Panc1 (cell line): ENCODE data around the gene TOLLIP. TPM values are rescaled to one million over a fixed set of nuclear protein-coding genes. Genes with fewer than 3 reads are reported as not detected.
A peak's percentile ranks its signal among the peaks of the same experiment; 100 is the strongest.

ENCODE experiments used
- ATAC-seq: fragments of 200-7000 bp; cut with Tn5 transposase; 2 replicates; pipeline ENCODE4 v1.9.1; 2020; ENCODE audit warnings: mild to moderate bottlenecking, moderate library complexity
- BruUV-seq: library from RNA; stranded (reverse); fragments of 400-500 nt; replicated peaks from 2 replicates; lab custom pipeline; 2021; lab: Mats Ljungman, UMichigan
- CTCF ChIA-PET: fragments of 300-600 bp; sonication (Branson Sonifier 250); formaldehyde crosslinking; loops from one replicate; lab custom pipeline; 2022; ENCODE audit warnings: antibody characterized with exemption; lab: Charles Lee
- POLR2A ChIA-PET: fragments of 300-600 bp; sonication (Branson Sonifier 250); formaldehyde crosslinking; loops from one replicate; lab custom pipeline; 2022; ENCODE audit warnings: antibody characterized with exemption; lab: Charles Lee
- DNase-seq: peaks from one replicate; pipeline ENCODE4 v3.0.0-alpha.2; 2010; ENCODE audit warnings: low read depth, low spot score
- H3K27ac ChIP-seq: 2 replicates; pipeline ENCODE4 v1.5.1; 2011; ENCODE audit warnings: mild to moderate bottlenecking, low read length, inconsistent platforms
- H3K27me3 ChIP-seq: fragments of 200-500 bp; sonication (Bioruptor generic); 2 replicates; pipeline ENCODE4 v1.6.0; 2014; ENCODE audit warnings: low read length, inconsistent platforms; ENCODE audit not compliant: control insufficient read depth, insufficient read depth
- H3K36me3 ChIP-seq: fragments of 200-500 bp; sonication (Bioruptor generic); 2 replicates; pipeline ENCODE4 v1.5.1; 2014; ENCODE audit warnings: inconsistent platforms, mild to moderate bottlenecking, low read length, moderate library complexity; ENCODE audit not compliant: control insufficient read depth, insufficient read depth
- H3K4me1 ChIP-seq: 2 replicates; pipeline ENCODE4 v1.5.1; 2011; ENCODE audit warnings: inconsistent platforms, mild to moderate bottlenecking, low read length, moderate library complexity; ENCODE audit not compliant: control insufficient read depth, insufficient read depth
- H3K4me3 ChIP-seq, 2 experiments: 2 replicates each; pipeline ENCODE4 v1.5.1; 2011 to 2012; ENCODE audit warnings: low read depth in 2 of 2, low read length in 2 of 2, mild to moderate bottlenecking in 2 of 2, inconsistent platforms in 1 of 2, moderate library complexity in 1 of 2
- H3K9me3 ChIP-seq: fragments of 200-500 bp; sonication (Bioruptor generic); 2 replicates; pipeline ENCODE4 v1.5.1; 2014; ENCODE audit warnings: low read depth, mild to moderate bottlenecking, inconsistent platforms, low read length, moderate library complexity; ENCODE audit not compliant: control insufficient read depth, insufficient read depth
- CTCF ChIP-seq: fragments of 450-650 bp; IDR thresholded peaks from 2 replicates; pipeline ENCODE4 v1.5.1; 2017; ENCODE audit warnings: mild to moderate bottlenecking
- POLR2AphosphoS5 ChIP-seq: IDR thresholded peaks from 2 replicates; pipeline ENCODE4 v1.6.1; 2012; ENCODE audit warnings: mild to moderate bottlenecking, low read depth, low read length, moderate library complexity
- REST ChIP-seq, 2 experiments: IDR thresholded peaks; 2 replicates each; pipeline ENCODE4 v1.6.1; 2011 to 2012; ENCODE audit warnings: low read depth in 2 of 2, control low read depth in 1 of 2, low read length in 1 of 2, mild to moderate bottlenecking in 1 of 2, moderate library complexity in 1 of 2; ENCODE audit not compliant: insufficient read depth in 1 of 2
- SIN3A ChIP-seq: IDR thresholded peaks from 2 replicates; pipeline ENCODE4 v1.6.1; 2012; ENCODE audit warnings: low read depth, mild to moderate bottlenecking, low read length, moderate library complexity, borderline replicate concordance; ENCODE audit not compliant: insufficient read depth
- TCF7L2 ChIP-seq: IDR thresholded peaks from 2 replicates; pipeline ENCODE4 v1.6.1; 2011; ENCODE audit warnings: mild to moderate bottlenecking, low read depth, low read length, inconsistent platforms
- in situ Hi-C: cut with HindIII; loops from 2 replicates; pipeline ENCODE4 v1.10.0; 2016; ENCODE audit warnings: low sequenced_read_pairs, low pct_unique_long_range_greater_than_20kb
- intact Hi-C: fragments of 100-400 bp; cut with micrococcal nuclease; formaldehyde crosslinking; loops from one replicate; pipeline ENCODE4 v1.10.0; 2022; ENCODE audit not compliant: unreplicated experiment
- total RNA-seq: library from RNA; stranded (reverse); gene quantifications from one replicate; pipeline ENCODE4 v1.2.1, GENCODE V29; 2021; ENCODE audit not compliant: unreplicated experiment

Gene TOLLIP
- total RNA-seq, 1 experiment from 2014 or later, result 141 TPM

GRCh38 chr11:1293619-1294015, 15.8 kb downstream of the TOLLIP start:
- Histone ChIP-seq H3K27ac (no peak overlapping the region), H3K9me3 (no peaks in the 10 kb centered on the region), H3K36me3 (peaks cover 2% of the 10 kb centered on the region; the same call in 1 of the 2 replicates), H3K4me3 (no peak overlapping the region), H3K4me1 (no peaks in the 10 kb centered on the region), H3K27me3 (no peaks in the 10 kb centered on the region)
- no peak for TF ChIP-seq TCF7L2
- peak; percentile 89 for TF ChIP-seq CTCF
- BruUV-seq, result no TSS peak
- intact Hi-C loops, result no loop called here
- in situ Hi-C loops, result no loop called here
- DNase-seq (no peak), ATAC-seq (peak; percentile 93)
- POLR2A ChIA-PET, result no interaction called here
- CTCF ChIA-PET, result interaction anchor here (0.9 kb wide), 1 partner anchor 9 kb away, joined by 3 read pairs; no protein-coding TSS in a partner anchor

GRCh38 chr11:1292644-1293618, 16.5 kb downstream of the TOLLIP start:
- Histone ChIP-seq H3K9me3 (no peaks in the 10 kb centered on the region), H3K36me3 (peaks cover 2% of the 10 kb centered on the region; the same call in 1 of the 2 replicates), H3K4me1 (no peaks in the 10 kb centered on the region), H3K4me3 (no peak overlapping the region), H3K27ac (no peak overlapping the region), H3K27me3 (no peaks in the 10 kb centered on the region)
- TF ChIP-seq REST (IDR thresholded peaks at IDR 0.05; ENCODE audit: insufficient read depth in 1 of 2, low read depth in 2 of 2, low read length in 1 of 2), result no peak
- no peak for TF ChIP-seq CTCF
- TF ChIP-seq SIN3A, result no peak
- TF ChIP-seq POLR2AphosphoS5, result no peak
- no peak for TF ChIP-seq TCF7L2
- ATAC-seq (peak; percentile 8; the same call in 1 of the 2 replicates), DNase-seq (no peak)
- intact Hi-C loops, result no loop called here
- no TSS peak for BruUV-seq
- in situ Hi-C loops, result no loop called here
- ChIA-PET CTCF (interaction anchor here (0.9 kb wide), 2 partner anchors 10 to 153 kb away, joined by 3 read pairs; no protein-coding TSS in a partner anchor), POLR2A (no interaction called here)
